Activated naive CD4-positive, alpha-beta T cell treated with anti-CD3 and anti-CD28 coated beads, Interleukin-2, amount 50 U/mL, for 72 hours (primary cell): Measurements from ENCODE around the gene FRRS1. TPM values are rescaled to one million over a fixed set of nuclear protein-coding genes. Genes with fewer than 3 reads are reported as not detected.
"Not testable (repeated sequence)": the region's sequence is repeated elsewhere in the genome, so short reads cannot be mapped to it uniquely, and the experiment has no call there.

Source experiments
- ATAC-seq, 2 donors: fragments of 150-1000 bp; cut with Tn5 transposase; 2 replicates each; pipeline ENCODE4 v1.10.0; 2021; ENCODE audit warnings: mild to moderate bottlenecking in 2 of 2, moderate library complexity in 2 of 2
- DNase-seq, 2 donors: peaks; one replicate each; pipeline ENCODE4 v3.0.0; 2021 to 2022; ENCODE audit warnings: low spot score in 2 of 2
- H3K27ac Mint-ChIP-seq, 2 donors: one replicate each; pipeline ENCODE4 v1.8.0; 2022; ENCODE audit warnings: mild to moderate bottlenecking in 2 of 2, mixed read lengths in 2 of 2
- H3K36me3 Mint-ChIP-seq, 2 donors: one replicate each; pipeline ENCODE4 v1.8.0; 2022; ENCODE audit warnings: mixed read lengths in 2 of 2
- H3K9me3 Mint-ChIP-seq, 2 donors: one replicate each; pipeline ENCODE4 v1.8.0; 2022; ENCODE audit warnings: mixed read lengths in 2 of 2
- total RNA-seq, 2 donors: library from RNA; stranded (reverse); gene quantifications; one replicate each; pipeline ENCODE4 v1.2.3, GENCODE V29; 2022

FRRS1 gene, protein sequence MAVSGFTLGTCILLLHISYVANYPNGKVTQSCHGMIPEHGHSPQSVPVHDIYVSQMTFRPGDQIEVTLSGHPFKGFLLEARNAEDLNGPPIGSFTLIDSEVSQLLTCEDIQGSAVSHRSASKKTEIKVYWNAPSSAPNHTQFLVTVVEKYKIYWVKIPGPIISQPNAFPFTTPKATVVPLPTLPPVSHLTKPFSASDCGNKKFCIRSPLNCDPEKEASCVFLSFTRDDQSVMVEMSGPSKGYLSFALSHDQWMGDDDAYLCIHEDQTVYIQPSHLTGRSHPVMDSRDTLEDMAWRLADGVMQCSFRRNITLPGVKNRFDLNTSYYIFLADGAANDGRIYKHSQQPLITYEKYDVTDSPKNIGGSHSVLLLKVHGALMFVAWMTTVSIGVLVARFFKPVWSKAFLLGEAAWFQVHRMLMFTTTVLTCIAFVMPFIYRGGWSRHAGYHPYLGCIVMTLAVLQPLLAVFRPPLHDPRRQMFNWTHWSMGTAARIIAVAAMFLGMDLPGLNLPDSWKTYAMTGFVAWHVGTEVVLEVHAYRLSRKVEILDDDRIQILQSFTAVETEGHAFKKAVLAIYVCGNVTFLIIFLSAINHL
- total RNA-seq, result 1 to 10 TPM; 1.5 to 3.3 TPM

DNA sequence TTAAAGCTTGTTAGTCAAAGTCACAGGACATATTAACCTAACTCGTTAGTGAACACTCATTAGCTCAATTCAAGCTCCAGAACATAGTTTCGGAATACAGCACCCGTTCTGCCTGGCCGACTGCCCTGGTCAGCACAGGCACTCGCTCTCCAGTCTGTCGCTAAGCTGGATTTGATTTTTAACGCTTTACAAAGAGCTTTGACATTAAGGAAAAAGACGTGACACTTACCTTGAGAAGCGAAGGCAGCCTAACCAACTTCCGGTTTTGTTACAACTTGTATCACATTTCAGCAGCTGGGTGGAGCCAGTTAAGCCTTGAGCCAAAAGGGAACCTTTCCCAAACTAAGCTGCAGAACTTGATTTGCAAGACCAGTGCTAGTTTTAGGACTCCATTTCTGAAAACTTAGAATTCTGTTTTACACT, at the start of gene FRRS1:
Gene FRRS1, minus strand, starts transcription at position 258 of the 423 bp plus-strand sequence. CDS start 17,867 bp downstream, outside the sequence.
- Mint-ChIP-seq H3K27ac (peak within 1 kb of the TSS in 1 of 2 donors; percentile 93), H3K9me3 (no peaks in the 10 kb centered on the region), H3K36me3 (no peaks in the 10 kb centered on the region)
- DNase-seq, result peak in 1 of 2 donors; percentile 10
- peak; percentile 71 to 94 for ATAC-seq

DNA sequence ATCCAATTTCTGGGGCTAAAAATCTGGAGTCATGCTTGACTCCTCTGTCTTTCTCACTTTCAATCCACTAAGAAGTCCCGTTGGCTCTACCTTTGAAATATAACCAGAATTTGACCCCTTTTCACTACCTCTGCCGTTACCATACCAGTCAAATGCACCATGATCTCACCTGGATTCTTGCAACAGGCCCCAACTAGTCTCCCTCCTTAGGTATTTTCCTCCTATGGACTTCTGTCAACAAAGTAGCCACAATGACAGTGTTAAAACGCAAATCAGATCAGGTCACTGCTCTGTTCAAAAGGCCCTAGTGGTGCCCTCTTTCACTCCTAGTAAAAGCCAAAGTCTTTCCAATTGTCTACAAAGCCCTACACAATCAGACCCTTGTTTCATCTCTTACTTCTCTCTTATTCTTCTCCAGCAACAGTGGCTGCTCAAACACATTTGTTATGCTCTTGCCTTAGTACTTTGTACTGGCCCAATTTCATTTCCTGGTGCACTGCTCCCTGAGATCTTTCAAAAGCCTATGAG, 48.0 kb upstream of the FRRS1 start:
- no peaks in the 10 kb centered on the region for H3K9me3 Mint-ChIP-seq
- H3K27ac Mint-ChIP-seq, result no peak overlapping the region
- DNase-seq (no peak), ATAC-seq (no peak)
- H3K36me3 Mint-ChIP-seq, result no peaks in the 10 kb centered on the region

DNA sequence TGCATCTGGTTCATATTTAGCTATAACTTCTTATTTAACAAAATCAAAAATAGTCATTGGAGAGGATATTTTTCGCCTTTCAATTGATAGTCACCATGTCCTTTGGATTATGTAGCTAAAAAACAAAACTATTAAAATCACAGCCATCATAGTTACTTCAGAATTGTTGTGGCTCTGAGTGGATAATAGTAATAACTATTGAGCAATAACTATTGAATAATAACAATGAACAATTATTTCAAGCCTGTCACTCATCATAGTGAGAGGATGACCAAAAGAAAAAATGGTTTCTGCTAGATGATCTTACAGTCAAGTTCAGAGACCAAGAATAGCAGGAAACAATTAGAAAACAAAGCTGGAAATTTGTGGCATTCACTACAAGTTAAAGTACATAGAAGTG, 45.3 kb upstream of the FRRS1 start:
- Mint-ChIP-seq H3K9me3 (no peaks in the 10 kb centered on the region), H3K27ac (no peak overlapping the region), H3K36me3 (no peaks in the 10 kb centered on the region)
- DNase-seq (no peak), ATAC-seq (no peak)

DNA sequence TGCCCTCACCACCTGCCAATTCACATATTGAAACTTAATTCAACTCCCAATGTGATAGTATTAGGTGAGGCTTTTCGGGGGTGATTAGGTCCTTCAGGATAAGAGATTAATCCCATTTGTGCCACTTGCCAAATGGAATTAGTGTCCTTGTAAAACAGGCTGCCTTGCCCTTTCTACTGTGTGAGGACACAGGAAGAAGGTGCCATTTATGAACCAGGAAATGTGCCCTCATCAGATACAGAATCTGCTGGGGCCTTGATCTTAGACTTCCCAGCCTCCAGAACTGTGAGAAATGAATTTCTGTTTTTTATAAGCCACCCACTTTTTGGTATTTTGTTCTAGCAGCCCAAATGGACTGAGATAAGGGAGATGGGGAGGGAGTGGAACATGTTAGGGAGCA, 44.6 kb upstream of the FRRS1 start:
- Mint-ChIP-seq H3K36me3 (no peaks in the 10 kb centered on the region), H3K27ac (peak overlapping the region in 1 of 2 donors; percentile 25), H3K9me3 (no peaks in the 10 kb centered on the region)
- ATAC-seq, result no peak
- no peak for DNase-seq

DNA sequence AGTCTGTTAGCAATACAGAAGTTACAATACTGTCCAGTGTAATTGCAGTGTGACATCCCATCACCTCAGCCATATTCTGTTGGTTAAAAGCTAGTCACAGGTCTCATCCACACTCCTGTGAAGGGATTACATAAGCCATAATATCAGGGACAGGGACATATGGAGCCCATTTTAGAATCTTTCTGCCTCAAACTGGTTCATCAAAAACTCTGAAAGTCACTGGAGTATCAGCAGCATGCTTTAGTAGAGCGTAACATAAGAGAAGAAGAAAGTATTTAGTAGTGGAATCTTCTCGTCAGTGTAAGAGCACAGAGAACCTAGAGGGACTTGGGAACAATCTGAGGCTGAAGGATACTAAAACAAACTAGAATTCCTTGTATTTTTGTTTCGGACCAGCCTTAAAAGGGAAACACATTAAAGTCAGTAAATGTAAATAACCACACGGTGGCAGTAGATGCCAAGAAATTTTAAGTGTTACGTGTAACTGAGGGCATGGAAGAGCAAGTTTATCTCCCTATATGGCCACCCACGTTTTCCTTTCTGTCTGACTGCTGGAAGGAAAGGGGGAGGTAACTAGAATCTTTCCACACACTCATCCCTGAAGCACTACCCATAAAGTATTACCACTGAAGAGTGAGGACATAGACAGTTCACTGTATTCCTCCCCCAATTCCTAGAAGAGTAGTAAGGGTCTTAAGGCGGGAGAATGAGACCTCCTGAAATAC, 42.1 kb upstream of the FRRS1 start:
- Mint-ChIP-seq H3K36me3 (no peaks in the 10 kb centered on the region), H3K27ac (peak overlapping the region in 1 of 2 donors; percentile 39)
- peak in 1 of 2 donors; percentile 49 for DNase-seq

DNA sequence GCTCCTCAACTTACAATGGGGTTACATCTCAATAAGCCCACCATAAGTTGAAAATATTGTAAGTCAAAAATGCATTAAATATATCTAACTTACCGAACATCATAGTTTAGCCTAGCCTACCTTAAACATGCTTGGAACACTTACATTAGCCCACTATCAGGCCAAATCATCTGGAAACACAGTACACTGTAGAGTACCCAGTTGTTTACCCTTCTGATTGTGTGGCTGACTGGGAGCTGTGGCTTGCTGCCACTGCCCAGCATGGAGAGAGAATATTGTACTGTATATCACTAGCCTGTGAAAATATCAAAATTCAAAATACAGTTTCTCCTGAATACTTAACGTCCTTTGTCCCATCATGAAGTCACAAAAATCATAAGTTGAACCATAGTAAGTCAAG, 40.4 kb upstream of the FRRS1 start:
- no peak for ATAC-seq
- no peak for DNase-seq
- H3K36me3 Mint-ChIP-seq, result no peaks in the 10 kb centered on the region
- H3K27ac Mint-ChIP-seq, result no peak overlapping the region
- H3K9me3 Mint-ChIP-seq, result no peaks in the 10 kb centered on the region

More for the DNA sequence above, 42.1 kb upstream of the FRRS1 start:
- no peaks in the 10 kb centered on the region for H3K9me3 Mint-ChIP-seq
- ATAC-seq, result peak; percentile 92 to 98

DNA sequence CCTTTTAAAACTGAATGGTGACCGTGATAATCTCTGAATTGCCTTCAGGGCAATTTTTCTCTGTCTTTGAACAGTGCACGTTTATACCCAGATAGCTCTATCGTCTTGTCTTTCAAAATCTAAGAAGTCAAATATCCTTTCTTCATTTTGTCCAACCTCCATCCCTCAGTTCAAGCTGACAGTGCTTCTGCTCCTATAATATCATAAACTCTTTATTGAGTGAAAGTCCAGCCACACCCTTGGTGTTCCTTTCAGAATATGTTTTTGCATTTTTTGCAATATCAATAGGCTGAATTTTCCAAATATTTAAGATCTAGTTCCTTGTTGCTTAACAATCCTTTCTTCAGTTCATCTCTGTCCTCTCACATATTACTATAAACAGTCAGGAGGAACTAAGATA, 35.1 kb upstream of the FRRS1 start:
- no peak for DNase-seq
- no peaks in the 10 kb centered on the region for H3K9me3 Mint-ChIP-seq
- no peaks in the 10 kb centered on the region for H3K36me3 Mint-ChIP-seq
- no peak overlapping the region for H3K27ac Mint-ChIP-seq
- ATAC-seq, result no peak

DNA sequence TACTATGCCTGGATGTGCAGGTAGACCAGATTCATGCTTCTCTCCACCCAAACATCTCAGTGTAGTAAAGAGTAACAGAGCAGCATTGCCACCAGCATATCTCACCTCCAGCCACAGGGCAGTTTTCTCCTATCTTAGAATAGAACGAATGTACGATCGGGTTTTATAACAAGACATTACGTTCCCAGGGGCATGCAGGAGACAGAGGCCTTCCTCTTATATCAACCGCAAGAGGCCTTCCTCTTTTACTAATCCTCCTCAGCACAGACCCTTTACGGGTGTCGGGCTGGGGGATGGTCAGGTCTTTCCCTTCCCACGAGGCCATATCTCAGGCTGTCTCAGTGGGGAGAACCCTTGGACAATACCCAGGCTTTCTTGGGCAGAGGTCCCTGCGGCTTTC, 27.4 kb upstream of the FRRS1 start:
- ATAC-seq, DNase-seq, H3K36me3 Mint-ChIP-seq, H3K9me3 Mint-ChIP-seq, H3K27ac Mint-ChIP-seq: not testable (repeated sequence)

DNA sequence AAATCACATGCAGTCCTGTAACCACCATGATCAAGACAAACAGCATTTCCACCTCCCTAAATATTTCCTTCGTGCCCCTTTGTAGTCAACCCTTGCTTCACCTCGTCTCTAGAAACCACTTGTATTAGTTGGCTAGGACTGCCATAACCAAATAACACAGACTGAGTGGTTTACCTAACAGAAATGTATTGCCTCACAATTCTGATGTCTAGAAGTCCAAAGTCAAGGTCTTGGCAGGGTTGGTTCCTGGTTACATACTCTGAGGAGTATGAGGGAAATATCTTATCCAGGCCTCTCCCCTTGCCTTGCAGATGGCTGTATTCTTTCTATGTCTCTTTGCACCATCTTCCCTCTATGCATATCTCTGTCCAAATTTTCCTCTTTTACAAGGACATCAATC, 23.3 kb upstream of the FRRS1 start:
- no peaks in the 10 kb centered on the region for H3K9me3 Mint-ChIP-seq
- DNase-seq (no peak), ATAC-seq (no peak)
- H3K27ac Mint-ChIP-seq, result no peak overlapping the region
- no peaks in the 10 kb centered on the region for H3K36me3 Mint-ChIP-seq

DNA sequence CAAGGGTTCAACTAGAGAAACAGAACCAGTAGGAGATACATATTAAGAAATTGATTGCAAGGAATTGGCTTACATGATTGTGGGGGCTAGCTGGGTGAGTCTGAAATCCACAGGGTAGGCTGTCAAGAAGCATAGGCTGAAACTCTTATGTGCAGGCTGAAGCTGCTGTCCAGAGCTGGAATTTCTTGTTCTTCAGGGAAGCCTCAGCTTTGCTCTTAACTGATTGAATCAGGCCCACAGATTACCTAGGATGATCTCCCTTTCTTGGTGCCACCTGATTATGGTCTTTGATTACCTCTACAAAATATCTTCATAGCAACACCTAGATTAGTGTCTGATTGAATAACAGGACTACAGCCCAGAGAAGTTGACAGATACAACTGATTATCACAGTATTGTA, 22.5 kb upstream of the FRRS1 start:
- Mint-ChIP-seq H3K27ac (no peak overlapping the region), H3K9me3 (no peaks in the 10 kb centered on the region), H3K36me3 (no peaks in the 10 kb centered on the region)
- DNase-seq (no peak), ATAC-seq (no peak)

DNA sequence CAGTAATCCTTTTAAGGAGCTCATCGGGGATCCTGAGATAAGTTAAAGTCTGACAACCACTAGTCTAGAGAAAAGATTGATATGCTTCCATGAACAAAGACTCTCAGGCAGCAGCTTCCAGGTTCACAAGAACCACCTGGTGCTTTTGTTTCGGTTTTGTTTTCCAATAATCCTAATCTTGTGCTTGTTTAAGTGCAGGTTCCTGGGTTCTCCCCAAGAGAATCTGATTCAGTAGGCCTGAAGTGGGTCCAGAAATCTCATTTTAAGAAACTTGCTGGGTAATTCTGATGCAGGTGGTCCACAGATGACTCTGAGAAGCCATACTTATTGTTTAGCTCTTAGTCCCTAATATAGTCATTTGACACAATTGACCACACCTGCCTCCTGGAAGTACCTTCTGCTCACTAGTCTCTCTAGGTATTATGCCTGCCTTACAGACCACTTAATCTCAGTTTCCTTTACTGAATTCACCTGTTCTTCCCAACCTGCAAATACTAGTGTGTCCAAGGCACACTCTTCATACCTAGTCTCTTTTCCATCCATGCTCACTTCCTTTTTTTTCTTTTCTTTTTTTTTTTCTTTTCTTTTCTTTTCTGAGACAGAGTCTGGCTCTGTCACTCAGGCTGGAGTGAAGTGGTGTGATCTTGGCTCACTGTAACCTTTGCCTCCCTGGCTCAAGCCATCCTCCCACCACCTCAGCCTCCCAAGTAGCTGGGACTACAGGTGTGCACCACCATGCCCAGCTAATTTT, 20.5 kb upstream of the FRRS1 start:
- Mint-ChIP-seq H3K36me3 (no peaks in the 10 kb centered on the region), H3K27ac (no peak overlapping the region), H3K9me3 (no peaks in the 10 kb centered on the region)
- DNase-seq (no peak), ATAC-seq (peak; percentile 31 to 88)

DNA sequence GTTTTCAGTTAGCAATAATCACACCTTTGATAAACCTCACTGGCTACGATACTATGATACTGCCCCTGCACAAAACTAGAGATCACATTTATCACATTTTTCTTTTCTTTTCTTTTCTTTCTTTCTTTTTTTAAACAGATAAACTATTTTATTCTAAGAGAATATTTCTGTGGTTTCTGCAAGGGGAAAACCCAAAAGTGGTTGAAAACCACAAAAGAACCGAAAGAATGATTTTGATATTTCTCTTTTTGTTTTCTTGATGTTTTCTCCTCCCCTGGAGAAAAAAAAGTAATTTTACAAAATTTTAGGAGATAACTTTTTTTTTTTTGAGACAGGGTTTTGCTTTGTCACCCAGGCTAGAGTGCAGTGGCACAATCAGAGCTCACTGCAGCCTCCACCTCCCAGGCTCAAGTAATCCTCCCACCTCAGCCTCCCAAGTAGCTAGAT, 18.4 kb upstream of the FRRS1 start:
- DNase-seq (no peak), ATAC-seq (peak in 1 of 2 donors; percentile 12)
- Mint-ChIP-seq H3K27ac (no peak overlapping the region), H3K36me3 (no peaks in the 10 kb centered on the region), H3K9me3 (no peaks in the 10 kb centered on the region)

DNA sequence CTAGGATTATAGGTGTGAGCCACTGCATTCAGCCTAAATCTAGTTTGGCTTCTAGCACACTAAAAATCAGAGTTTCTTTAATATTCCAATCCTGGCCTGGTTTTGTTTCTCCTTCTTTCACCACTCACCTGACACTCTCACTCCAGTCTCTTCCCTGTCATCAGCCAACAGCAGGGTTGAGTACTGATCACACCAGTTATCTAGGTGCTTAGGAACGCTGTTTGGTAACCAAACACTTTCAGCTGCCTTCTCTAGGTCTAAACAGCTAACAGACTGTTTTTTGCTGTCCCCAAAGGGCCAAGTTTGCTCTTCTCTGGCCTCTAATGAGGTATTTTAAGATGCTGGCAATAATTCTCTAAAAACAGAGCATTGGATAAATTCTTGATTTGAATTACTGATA, 17.7 kb upstream of the FRRS1 start:
- no peak for DNase-seq
- Mint-ChIP-seq H3K9me3 (no peaks in the 10 kb centered on the region), H3K27ac (no peak overlapping the region), H3K36me3 (no peaks in the 10 kb centered on the region)
- ATAC-seq, result peak in 1 of 2 donors; percentile 30

DNA sequence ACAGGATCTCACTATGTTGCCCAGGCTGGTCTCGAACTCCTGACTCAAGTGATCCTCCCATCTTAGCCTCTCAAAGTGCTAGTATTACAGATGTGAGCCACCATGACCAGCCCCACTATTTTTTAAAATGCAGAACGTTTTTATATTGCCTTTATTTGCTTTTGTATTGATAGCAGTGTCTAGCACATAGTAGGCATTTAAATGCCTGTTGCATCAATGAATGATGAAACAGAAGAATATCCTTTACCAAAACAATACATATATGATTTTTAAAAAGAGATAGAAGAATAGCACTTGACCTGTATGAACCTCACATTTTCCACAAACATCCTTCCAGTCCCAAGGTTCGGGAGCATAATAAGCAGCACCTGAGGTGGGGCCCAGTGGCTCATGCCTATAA, 16.5 kb upstream of the FRRS1 start:
- no peak for ATAC-seq
- H3K27ac Mint-ChIP-seq, result no peak overlapping the region
- DNase-seq, result no peak

DNA sequence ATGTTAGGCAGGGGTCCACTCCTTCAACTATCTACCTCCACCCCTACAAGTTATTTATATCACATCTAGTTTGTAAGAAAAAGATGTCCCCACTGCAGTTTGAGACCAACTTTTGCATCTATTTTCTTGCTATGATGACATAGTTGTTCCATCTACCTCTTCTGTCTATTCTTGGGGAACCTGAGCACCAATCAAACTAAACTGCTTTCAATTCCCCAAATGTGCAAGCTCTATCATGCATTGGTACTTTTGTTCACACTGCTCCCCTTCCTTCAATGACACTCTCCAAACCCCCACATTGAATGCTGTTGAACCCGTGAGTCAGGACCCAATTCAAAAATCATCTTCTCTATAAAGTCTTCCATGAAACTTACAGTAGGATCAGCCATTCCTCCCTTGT, 16.0 kb upstream of the FRRS1 start:
- Mint-ChIP-seq H3K9me3 (no peaks in the 10 kb centered on the region), H3K27ac (no peak overlapping the region), H3K36me3 (no peaks in the 10 kb centered on the region)
- ATAC-seq, result no peak
- no peak for DNase-seq

More for the DNA sequence above, 16.5 kb upstream of the FRRS1 start:
- H3K9me3 Mint-ChIP-seq, result no peaks in the 10 kb centered on the region
- no peaks in the 10 kb centered on the region for H3K36me3 Mint-ChIP-seq

DNA sequence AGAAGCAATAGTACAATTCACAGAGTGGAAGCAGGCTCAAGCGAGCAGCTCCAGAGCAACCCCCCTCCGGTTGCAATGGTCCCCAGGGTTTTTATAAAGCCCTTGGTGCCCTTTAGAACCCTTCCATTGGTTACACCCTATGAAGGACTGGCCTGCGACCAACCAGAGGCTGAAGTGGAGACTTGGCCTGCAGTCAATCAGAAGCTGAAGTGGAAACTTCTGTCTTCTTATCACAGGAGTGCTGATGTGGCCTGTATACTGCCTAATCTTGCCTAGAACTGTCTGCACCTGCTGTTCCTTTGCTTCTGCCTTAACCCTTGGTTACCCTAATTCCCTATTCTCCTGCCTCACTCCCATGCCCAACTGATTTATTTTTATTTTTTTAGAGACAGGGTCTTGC, 15.4 kb upstream of the FRRS1 start:
- H3K9me3 Mint-ChIP-seq, result no peaks in the 10 kb centered on the region
- no peak overlapping the region for H3K27ac Mint-ChIP-seq
- ATAC-seq (no peak), DNase-seq (no peak)
- no peaks in the 10 kb centered on the region for H3K36me3 Mint-ChIP-seq
